Epidermal melanocyte (primary cell): Measurements from ENCODE around the gene PTPN7.
"Not testable (repeated sequence)": the region's sequence is repeated elsewhere in the genome, so short reads cannot be mapped to it uniquely, and the experiment has no call there.

ENCODE experiments used
- DNase-seq: peaks from one replicate; pipeline ENCODE4 v3.0.0; 2011; ENCODE audit warnings: low spot score; ENCODE audit not compliant: insufficient read length

PTPN7 gene

GRCh38 chr1:202160377-202160940 is at the start of gene PTPN7:
Gene PTPN7, minus strand, starts transcription at chr1:202160602. Its CDS starts 1,200 bp downstream, at chr1:202159402.
- DNase-seq, result no peak

- no peak for DNase-seq
Observed at GRCh38 chr1:202208351-202208857, 48.0 kb upstream of the PTPN7 start.

GRCh38 chr1:202207292-202207691 is 46.9 kb upstream of the PTPN7 start:
- DNase-seq, result no peak

GRCh38 chr1:202205523-202206190 is 45.3 kb upstream of the PTPN7 start:
- DNase-seq, result no peak

GRCh38 chr1:202204065-202204464 is 43.7 kb upstream of the PTPN7 start:
- no peak for DNase-seq

GRCh38 chr1:202203238-202204039 is 43.0 kb upstream of the PTPN7 start:
- no peak for DNase-seq

GRCh38 chr1:202202500-202203168 is 42.2 kb upstream of the PTPN7 start:
- no peak for DNase-seq

GRCh38 chr1:202201971-202202370 is 41.6 kb upstream of the PTPN7 start:
- DNase-seq, result no peak

- no peak for DNase-seq
Observed at GRCh38 chr1:202201266-202201665, 40.9 kb upstream of the PTPN7 start.

- DNase-seq, result no peak
Observed at GRCh38 chr1:202200669-202201068, 40.3 kb upstream of the PTPN7 start.

GRCh38 chr1:202200112-202200548 is 39.7 kb upstream of the PTPN7 start:
- DNase-seq, result no peak

- no peak for DNase-seq
Observed at GRCh38 chr1:202199040-202199889, 38.9 kb upstream of the PTPN7 start.

GRCh38 chr1:202198366-202198724 is 37.9 kb upstream of the PTPN7 start:
- no peak for DNase-seq

- no peak for DNase-seq
Observed at GRCh38 chr1:202197653-202198365, 37.4 kb upstream of the PTPN7 start.

- DNase-seq, result no peak
Observed at GRCh38 chr1:202194328-202194648, 33.9 kb upstream of the PTPN7 start.

GRCh38 chr1:202193614-202194327 is 33.4 kb upstream of the PTPN7 start, which contains the start of gene LGR6:
Gene LGR6, plus strand, starts transcription at chr1:202193799. Its CDS starts 191 bp downstream, at chr1:202193990.
- DNase-seq, result peak; percentile 10

GRCh38 chr1:202192770-202193613 is 32.6 kb upstream of the PTPN7 start:
- peak; percentile 43 for DNase-seq

- not testable (repeated sequence) for DNase-seq
Observed at GRCh38 chr1:202191391-202191790, 31.0 kb upstream of the PTPN7 start.
